GM12878 (cell line): ENCODE data around the gene PSMD1. TPM values are rescaled to one million over a fixed set of nuclear protein-coding genes. Genes with fewer than 3 reads are reported as not detected.

Source experiments
- CREM ChIP-seq: IDR thresholded peaks from 2 replicates; pipeline ENCODE4 v1.6.1; 2014; ENCODE audit warnings: antibody characterized with exemption, low read depth
- CUX1 ChIP-seq: IDR thresholded peaks from 2 replicates; pipeline ENCODE4 v1.6.1; 2012; ENCODE audit warnings: improper control_type of control experiment, low read depth, low read length; ENCODE audit not compliant: insufficient replicate concordance
- MYC ChIP-seq: IDR thresholded peaks from 2 replicates; pipeline ENCODE4 v1.6.1; 2011; ENCODE audit warnings: mild to moderate bottlenecking, low read length, moderate library complexity, inconsistent platforms; ENCODE audit not compliant: insufficient read depth, insufficient replicate concordance, insufficient read length, severe bottlenecking
- ZBTB40 ChIP-seq: fragments of 450-650 bp; IDR thresholded peaks from 2 replicates; pipeline ENCODE4 v1.6.1; 2016; ENCODE audit warnings: mild to moderate bottlenecking, moderate library complexity, borderline replicate concordance
- polyA plus RNA-seq, 11 experiments: library from polyadenylated mRNA; depleted of rRNA in 4 of 11; unstranded in 6 of 11; stranded (reverse) in 5 of 11; fragments of >200 nt; fragmentation: Nextera tagmentation in 4 of 11; fragmentation: Illumina TruSeq in 1 of 11; extraction: Ambion mirVana in 4 of 11; extraction: Trizol in 1 of 11; gene quantifications; 1 replicate in 1 of 11; 2 replicates in 10 of 11; pipeline versions ENCODE4 v1.2.1 to v1.2.3, GENCODE V29; 2011 to 2016; ENCODE audit warnings: inconsistent platforms in 2 of 11, missing spikeins in 2 of 11, low read depth in 1 of 11
- total RNA-seq, 4 experiments: library from RNA; depleted of rRNA in 3 of 4; stranded (reverse); fragments of >200 nt in 3 of 4; fragmentation: Illumina TruSeq in 1 of 4; extraction: Trizol in 1 of 4; gene quantifications; 2 replicates each; pipeline versions ENCODE4 v1.2.1 to v1.2.3, GENCODE V29; 2013 to 2021

The PSMD1 gene
- total and polyA plus RNA-seq, 10 of the 15 experiments (the other 5 are each of a cell fraction or from before 2014, with no cell fraction given): 87.4 to 220 (median 139) TPM

GRCh38 chr2:231138699-231139098 is 82.0 kb downstream of the PSMD1 start (continued):
- TF ChIP-seq CUX1 (no peak), CREM (no peak), ZBTB40 (no peak), MYC (no peak)
